Dermis blood vessel endothelial cell (primary cell): Measurements from ENCODE around the gene TUB. TPM values are rescaled to one million over a fixed set of nuclear protein-coding genes. Genes with fewer than 3 reads are reported as not detected.

Source experiments
- DNase-seq: peaks from one replicate; pipeline ENCODE4 v3.0.0; 2010
- total RNA-seq: library from RNA; depleted of rRNA; stranded (reverse); fragments of >200 nt; gene quantifications from 2 replicates; pipeline ENCODE4 v1.2.3, GENCODE V29; 2014

The TUB gene
- total RNA-seq, 1 donor from 2014 or later: 1.4 TPM

GRCh38 chr11:8045839-8046238 lies 35.2 kb upstream of the TUB start:
- no peak for DNase-seq

- DNase-seq: no peak
These were observed 33.6 kb upstream of the TUB start for GRCh38 chr11:8047382-8047781.

GRCh38 chr11:8049084-8049483 lies 31.9 kb upstream of the TUB start:
- DNase-seq: no peak

GRCh38 chr11:8055091-8055835 lies 25.7 kb upstream of the TUB start:
- DNase-seq: no peak

- no peak for DNase-seq
These were observed 25.0 kb upstream of the TUB start for GRCh38 chr11:8055836-8056526.

- no peak for DNase-seq
These were observed 24.1 kb upstream of the TUB start for GRCh38 chr11:8056810-8057463.

GRCh38 chr11:8058216-8058615 lies 22.8 kb upstream of the TUB start:
- DNase-seq: no peak

- DNase-seq: no peak
These were observed 22.0 kb upstream of the TUB start for GRCh38 chr11:8059030-8059429.

GRCh38 chr11:8059571-8060011 lies 21.4 kb upstream of the TUB start:
- DNase-seq: no peak

GRCh38 chr11:8060146-8060719 lies 20.8 kb upstream of the TUB start:
- DNase-seq: no peak

GRCh38 chr11:8060801-8061554 lies 20.0 kb upstream of the TUB start:
- DNase-seq: no peak

GRCh38 chr11:8061555-8062428 lies 19.2 kb upstream of the TUB start:
- DNase-seq: no peak

GRCh38 chr11:8062781-8063257 lies 18.2 kb upstream of the TUB start:
- DNase-seq: no peak

- no peak for DNase-seq
These were observed 17.7 kb upstream of the TUB start for GRCh38 chr11:8063324-8063723.

GRCh38 chr11:8065031-8065430 lies 16.0 kb upstream of the TUB start:
- no peak for DNase-seq

- DNase-seq: no peak
These were observed 14.7 kb upstream of the TUB start for GRCh38 chr11:8066036-8066910.

- no peak for DNase-seq
These were observed 14.0 kb upstream of the TUB start for GRCh38 chr11:8066911-8067455.

GRCh38 chr11:8067567-8067928 lies 13.5 kb upstream of the TUB start:
- no peak for DNase-seq

GRCh38 chr11:8067929-8068575 lies 13.0 kb upstream of the TUB start:
- no peak for DNase-seq
